ENCODE measurements around the gene ACBD6.

The ACBD6 gene

DNA sequence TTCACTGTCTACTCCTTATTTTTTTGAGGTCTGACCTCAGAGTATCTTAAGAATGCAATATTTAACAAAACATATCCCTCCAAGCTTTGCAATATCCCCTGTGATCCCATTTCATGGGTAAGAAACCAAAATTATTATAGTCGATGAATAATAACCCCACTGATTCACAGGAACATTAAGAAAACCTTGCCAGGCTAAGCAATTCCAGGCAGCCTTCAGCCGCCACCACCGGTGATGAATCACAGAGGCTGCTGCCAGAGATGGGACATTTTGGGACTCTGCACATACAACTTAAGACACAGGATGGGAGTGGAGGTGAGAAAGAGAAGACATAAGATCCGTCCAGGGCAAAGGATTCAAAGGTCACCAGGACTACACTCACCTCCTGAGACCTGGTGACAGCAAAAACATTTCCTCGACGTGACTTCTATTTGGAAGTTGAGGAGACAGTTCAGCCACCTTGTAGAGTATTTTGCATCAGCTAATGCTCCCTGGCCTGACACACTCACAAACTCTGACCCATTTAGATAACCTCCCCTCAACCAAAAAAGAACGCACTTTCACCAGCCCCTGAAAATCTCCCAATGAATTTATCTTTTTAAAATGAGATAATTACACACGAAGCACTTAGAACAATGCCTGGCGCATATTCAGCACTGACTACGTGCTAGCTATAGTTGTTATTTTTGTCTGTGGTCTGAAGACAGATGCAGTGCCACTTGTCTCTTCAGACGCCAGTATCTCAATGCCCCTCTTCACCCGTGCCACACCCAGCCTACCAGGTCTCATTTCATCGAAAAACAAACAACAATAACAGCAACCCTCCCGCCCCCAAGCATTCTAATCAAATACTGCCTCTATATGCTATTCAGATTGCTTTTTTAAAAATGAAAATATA lies 38.6 kb upstream of the ACBD6 start:
- Histone ChIP-seq H3K9me3 (no peaks in the 10 kb centered on the region), H3K9ac (no peak overlapping the region), H3K4me2 (no peak overlapping the region), H4K20me1 (no peaks in the 10 kb centered on the region), H3K4me3 (no peak overlapping the region), H3K36me3 (no peaks in the 10 kb centered on the region), H3K27me3 (no peaks in the 10 kb centered on the region), H3K27ac (no peak overlapping the region), H3K4me1 (peaks cover 9% of the 10 kb centered on the region)
- no peak for TF ChIP-seq Cebpa-rat (IDR thresholded peaks at IDR 0.05)

DNA sequence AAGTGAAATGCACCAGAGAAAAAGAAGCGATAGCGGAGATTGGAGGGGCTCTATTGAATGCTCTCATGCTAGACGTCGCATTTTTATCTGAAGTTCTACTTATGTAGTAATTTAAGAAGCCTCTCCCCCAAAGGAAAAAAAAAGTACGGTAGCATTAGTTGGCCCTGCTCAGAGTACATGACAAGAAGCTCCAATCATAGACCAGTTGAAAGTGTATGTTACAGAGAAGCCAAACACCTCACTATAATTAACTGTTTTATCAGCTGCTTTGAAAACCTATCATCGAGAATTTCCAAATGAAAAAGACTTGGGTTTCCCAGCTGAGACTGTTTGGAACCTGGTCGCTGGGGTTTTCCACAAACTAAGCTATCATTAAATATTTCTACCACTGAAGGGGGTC lies 36.8 kb upstream of the ACBD6 start:
- no peak overlapping the region for H3K4me2 ChIP-seq
- no peak for TF ChIP-seq Cebpa-rat (IDR thresholded peaks at IDR 0.05)
- no peaks in the 10 kb centered on the region for H3K36me3 ChIP-seq
- H3K27me3 ChIP-seq = no peaks in the 10 kb centered on the region
- H4K20me1 ChIP-seq = no peaks in the 10 kb centered on the region
- H3K27ac ChIP-seq = no peak overlapping the region
- H3K9me3 ChIP-seq = no peaks in the 10 kb centered on the region
- no peak overlapping the region for H3K9ac ChIP-seq
- no peak overlapping the region for H3K4me3 ChIP-seq
- H3K4me1 ChIP-seq = peaks cover 9% of the 10 kb centered on the region

DNA sequence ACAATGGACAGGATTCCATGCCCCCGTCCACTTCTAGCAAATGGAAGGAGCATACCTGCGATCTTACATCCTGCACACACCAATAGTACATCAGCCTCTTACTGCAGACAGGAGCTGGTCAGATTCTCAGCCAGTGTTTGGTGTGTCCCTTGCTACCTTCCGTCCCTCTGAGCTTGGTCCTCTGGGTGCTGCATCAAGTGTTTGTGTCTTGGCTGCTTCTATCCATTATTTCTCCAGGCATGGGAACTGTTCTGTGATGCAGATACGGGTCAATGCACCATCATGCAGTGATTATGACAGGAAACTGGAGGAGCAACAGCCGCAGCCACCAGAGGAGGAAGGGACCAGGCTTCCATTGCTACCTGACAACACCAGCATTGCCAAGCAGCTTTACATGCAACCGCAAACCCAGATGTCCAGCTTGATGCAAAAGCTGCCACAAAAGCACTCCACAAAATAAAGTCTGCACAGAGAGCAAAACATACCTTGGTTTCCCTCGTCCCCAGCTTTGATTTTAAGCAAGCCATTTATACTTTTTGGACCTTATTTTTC lies 34.5 kb upstream of the ACBD6 start:
- no peak for TF ChIP-seq Cebpa-rat (IDR thresholded peaks at IDR 0.05)
- Histone ChIP-seq H3K4me2 (0 out of 2 replicates have a peak overlapping the region, but pooled peaks have one; percentile 4), H3K9me3 (no peaks in the 10 kb centered on the region), H3K4me3 (no peak overlapping the region), H3K4me1 (peaks cover 9% of the 10 kb centered on the region), H3K9ac (no peak overlapping the region), H3K27ac (no peak overlapping the region), H4K20me1 (no peaks in the 10 kb centered on the region), H3K36me3 (no peaks in the 10 kb centered on the region), H3K27me3 (no peaks in the 10 kb centered on the region)

DNA sequence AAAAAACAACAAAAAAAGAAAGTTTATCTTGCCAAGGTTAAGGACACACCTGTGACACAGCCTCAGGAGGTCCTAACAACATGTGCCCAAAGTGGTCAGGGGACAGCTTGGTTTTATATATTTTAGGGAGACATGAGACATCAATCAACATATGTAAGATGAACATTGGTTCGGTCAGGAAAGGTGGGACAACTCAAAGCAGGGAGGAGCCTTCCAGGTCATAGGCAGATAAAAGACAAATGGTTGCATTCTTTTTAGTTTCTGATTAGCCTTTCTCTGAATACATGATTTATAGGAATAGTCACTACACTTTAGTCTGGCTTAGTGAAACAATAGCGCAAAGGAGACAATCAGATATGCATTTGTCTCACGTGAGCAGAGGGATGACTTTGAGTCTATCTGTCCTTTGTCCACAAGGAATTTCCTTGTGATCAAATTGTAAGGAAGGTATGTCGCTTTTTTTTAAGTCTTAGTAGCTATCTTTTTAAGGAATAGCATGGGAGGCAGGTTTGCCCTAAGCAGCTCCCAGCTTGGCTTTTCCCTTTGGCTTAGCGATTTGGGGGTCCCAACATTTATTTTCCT lies 33.1 kb upstream of the ACBD6 start:
- no peaks in the 10 kb centered on the region for H3K36me3 ChIP-seq
- TF ChIP-seq Cebpa-rat (IDR thresholded peaks at IDR 0.05) = no peak
- peaks cover 9% of the 10 kb centered on the region for H3K4me1 ChIP-seq
- no peaks in the 10 kb centered on the region for H3K9me3 ChIP-seq
- no peak overlapping the region for H3K4me3 ChIP-seq
- H3K9ac ChIP-seq = no peak overlapping the region
- H3K27me3 ChIP-seq = no peaks in the 10 kb centered on the region
- H4K20me1 ChIP-seq = no peaks in the 10 kb centered on the region
- no peak overlapping the region for H3K4me2 ChIP-seq
- no peak overlapping the region for H3K27ac ChIP-seq

DNA sequence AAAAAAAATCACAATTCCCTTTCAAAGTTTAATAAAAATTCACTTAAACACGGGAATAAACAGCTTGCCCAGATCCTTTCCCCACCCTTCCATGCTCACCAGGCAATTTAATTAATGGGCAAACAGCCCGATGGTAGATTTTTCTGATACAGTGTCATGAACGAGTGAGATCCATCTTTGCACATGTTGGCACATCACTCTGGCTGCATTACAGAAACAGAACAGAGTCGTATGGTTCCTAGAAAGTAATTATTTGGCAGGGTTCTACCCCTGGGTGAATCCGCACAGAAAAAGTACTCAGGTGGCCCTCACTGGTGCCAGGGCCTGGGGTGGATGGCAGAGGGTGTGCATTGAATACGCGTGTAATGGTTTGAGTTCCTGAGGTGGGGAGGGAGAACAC lies 31.8 kb upstream of the ACBD6 start:
- H3K4me1 ChIP-seq = peaks cover 9% of the 10 kb centered on the region
- H3K27ac ChIP-seq = no peak overlapping the region

GRCh38 chr1:180533266-180533987 lies 31.1 kb upstream of the ACBD6 start:
- H3K27me3 ChIP-seq = no peaks in the 10 kb centered on the region
- H4K20me1 ChIP-seq = no peaks in the 10 kb centered on the region
- H3K4me2 ChIP-seq = no peak overlapping the region
- no peaks in the 10 kb centered on the region for H3K36me3 ChIP-seq
- no peak overlapping the region for H3K27ac ChIP-seq
- no peaks in the 10 kb centered on the region for H3K9me3 ChIP-seq
- H3K4me1 ChIP-seq = peaks cover 9% of the 10 kb centered on the region
- H3K9ac ChIP-seq = no peak overlapping the region
- no peak overlapping the region for H3K4me3 ChIP-seq
- no peak for TF ChIP-seq Cebpa-rat (IDR thresholded peaks at IDR 0.05)

More for the DNA sequence above, 31.8 kb upstream of the ACBD6 start:
- Histone ChIP-seq H3K9ac (no peak overlapping the region), H4K20me1 (no peaks in the 10 kb centered on the region), H3K9me3 (no peaks in the 10 kb centered on the region), H3K4me2 (no peak overlapping the region), H3K4me3 (no peak overlapping the region), H3K36me3 (no peaks in the 10 kb centered on the region), H3K27me3 (no peaks in the 10 kb centered on the region)
- TF ChIP-seq Cebpa-rat (IDR thresholded peaks at IDR 0.05) = no peak

- Histone ChIP-seq H3K4me3 (no peak overlapping the region), H3K27ac (no peak overlapping the region), H3K36me3 (no peaks in the 10 kb centered on the region), H3K9me3 (no peaks in the 10 kb centered on the region), H3K4me2 (no peak overlapping the region), H3K4me1 (peaks cover 9% of the 10 kb centered on the region), H3K27me3 (no peaks in the 10 kb centered on the region), H4K20me1 (no peaks in the 10 kb centered on the region), H3K9ac (no peak overlapping the region)
- TF ChIP-seq Cebpa-rat (IDR thresholded peaks at IDR 0.05) = no peak
Measured at GRCh38 chr1:180532854-180533253, 30.5 kb upstream of the ACBD6 start.

DNA sequence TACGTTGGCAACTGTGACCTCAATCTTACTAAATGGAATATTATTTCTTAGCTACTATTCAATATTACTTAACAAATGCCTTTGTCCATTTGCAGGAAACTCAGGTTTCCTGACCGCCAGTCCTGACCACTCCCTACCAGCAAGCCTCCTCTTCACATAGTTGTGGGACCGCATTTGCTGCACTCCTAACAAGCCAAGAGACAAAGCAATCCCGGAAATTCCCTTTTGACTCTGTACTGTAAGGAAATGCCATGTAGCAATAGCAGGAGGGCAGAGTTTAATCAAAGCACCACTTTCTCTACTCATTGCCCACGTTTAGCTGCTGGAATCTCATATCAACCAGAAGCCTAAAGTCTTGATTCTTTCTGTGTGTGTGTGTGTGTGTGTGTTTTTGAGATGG lies 28.1 kb upstream of the ACBD6 start:
- Histone ChIP-seq H3K36me3 (no peaks in the 10 kb centered on the region), H3K9ac (no peak overlapping the region), H4K20me1 (no peaks in the 10 kb centered on the region), H3K9me3 (no peaks in the 10 kb centered on the region), H3K27me3 (no peaks in the 10 kb centered on the region), H3K27ac (no peak overlapping the region), H3K4me1 (peaks cover 3% of the 10 kb centered on the region; the same call in 1 of the 2 replicates), H3K4me3 (no peak overlapping the region), H3K4me2 (no peak overlapping the region)
- TF ChIP-seq Cebpa-rat (IDR thresholded peaks at IDR 0.05) = no peak

- no peaks in the 10 kb centered on the region for H3K36me3 ChIP-seq
- H3K27ac ChIP-seq = no peak overlapping the region
- H3K4me1 ChIP-seq = peaks cover 8% of the 10 kb centered on the region; the same call in 1 of the 2 replicates
- H4K20me1 ChIP-seq = no peaks in the 10 kb centered on the region
- H3K9ac ChIP-seq = no peak overlapping the region
- no peak overlapping the region for H3K4me3 ChIP-seq
- H3K4me2 ChIP-seq = no peak overlapping the region
- no peak for TF ChIP-seq Cebpa-rat (IDR thresholded peaks at IDR 0.05)
- no peaks in the 10 kb centered on the region for H3K9me3 ChIP-seq
- no peaks in the 10 kb centered on the region for H3K27me3 ChIP-seq
Measured at GRCh38 chr1:180528868-180529470, 26.6 kb upstream of the ACBD6 start.
